GM12878 (cell line): Measurements from ENCODE around the gene MYF6. TPM values are rescaled to one million over a fixed set of nuclear protein-coding genes. Genes with fewer than 3 reads are reported as not detected.

ENCODE experiments used
- ATAC-seq: fragments of 200-7000 bp; cut with Tn5 transposase; 3 replicates; pipeline ENCODE4 v1.9.1; 2020; ENCODE audit warnings: mild to moderate bottlenecking, moderate library complexity
- BruUV-seq: library from RNA; stranded (reverse); fragments of 400-500 nt; replicated peaks from 2 replicates; lab custom pipeline; 2021; lab: Mats Ljungman, UMichigan
- CTCF ChIA-PET: fragments of 300-600 bp; sonication (Branson Sonifier 250); formaldehyde crosslinking; extraction: SDS; loops from one replicate; lab custom pipeline; 2021; ENCODE audit warnings: inconsistent platforms; lab: Yijun Ruan, JAX
- POLR2A ChIA-PET: fragments of 350-600 bp; formaldehyde crosslinking; extraction: SDS; loops from one replicate; lab custom pipeline; 2021; ENCODE audit warnings: inconsistent platforms; lab: Charles Lee
- RAD21 ChIA-PET: fragments of 300-600 bp; sonication (Branson Sonifier 250); formaldehyde crosslinking; loops from one replicate; lab custom pipeline; 2023; ENCODE audit warnings: antibody characterized with exemption; ENCODE audit not compliant: unreplicated experiment; lab: Charles Lee
- SMC1A ChIA-PET: fragments of 300-600 bp; sonication (Branson Sonifier 250); formaldehyde crosslinking; loops from one replicate; lab custom pipeline; 2023; ENCODE audit not compliant: unreplicated experiment, uncharacterized antibody; lab: Charles Lee
- DNase-seq: peaks from one replicate; pipeline ENCODE4 v3.0.0-alpha.2; 2011; ENCODE audit warnings: low read depth, low spot score
- FAIRE-seq: peaks from 3 replicates; lab custom pipeline; 2011; peaks lifted over from hg19 to GRCh38; lab: Jason Lieb, UNC
- H2AFZ ChIP-seq: 2 replicates; pipeline ENCODE4 v1.6.0; 2011; ENCODE audit warnings: low read depth, low read length, control low read depth; ENCODE audit not compliant: control insufficient read depth
- H3K27ac ChIP-seq: 2 replicates; pipeline ENCODE4 v1.5.1; 2011; ENCODE audit warnings: control low read depth; ENCODE audit not compliant: control insufficient read depth, insufficient read depth
- H3K27me3 ChIP-seq, 2 experiments: replicated peaks in 1 of 2; 2 replicates each; pipeline versions ENCODE4 v1.6.0 to v1.6.1; 2011; ENCODE audit warnings: low read length in 1 of 2; ENCODE audit not compliant: control insufficient read depth in 2 of 2, insufficient read depth in 2 of 2
- H3K36me3 ChIP-seq, 2 experiments: 2 replicates each; pipeline ENCODE4 v1.5.1; 2011; ENCODE audit warnings: low read length in 1 of 2; ENCODE audit not compliant: control insufficient read depth in 2 of 2, insufficient read depth in 2 of 2
- H3K4me1 ChIP-seq: 2 replicates; pipeline ENCODE4 v1.6.1; 2011; ENCODE audit warnings: mild to moderate bottlenecking, low read length, moderate library complexity, mixed read lengths; ENCODE audit not compliant: control insufficient read depth, insufficient read depth
- H3K4me2 ChIP-seq: 2 replicates; pipeline ENCODE4 v1.6.0; 2011; ENCODE audit warnings: control low read depth; ENCODE audit not compliant: control insufficient read depth, insufficient read depth
- H3K4me3 ChIP-seq: fragments of 200-600 bp; sonication (generic); 2 replicates; pipeline ENCODE4 v1.5.1; 2016
- H3K79me2 ChIP-seq: 2 replicates; pipeline ENCODE4 v1.6.0; 2011; ENCODE audit warnings: low read length; ENCODE audit not compliant: control insufficient read depth, insufficient read depth
- H3K9ac ChIP-seq: 2 replicates; pipeline ENCODE4 v1.8.0; 2011; ENCODE audit warnings: low read length, control low read depth, mixed read lengths; ENCODE audit not compliant: control insufficient read depth, insufficient read depth
- H3K9me3 ChIP-seq: replicated peaks from 3 replicates; pipeline ENCODE4 v1.5.1; 2011; ENCODE audit warnings: mild to moderate bottlenecking, low read length; ENCODE audit not compliant: control insufficient read depth, insufficient read depth
- H4K20me1 ChIP-seq: 2 replicates; pipeline ENCODE4 v1.6.0; 2011; ENCODE audit not compliant: control insufficient read depth, insufficient read depth
- CBFB ChIP-seq: IDR thresholded peaks from 2 replicates; pipeline ENCODE4 v1.6.1; 2016; ENCODE audit warnings: antibody characterized with exemption, low read depth
- MAX ChIP-seq: IDR thresholded peaks from 2 replicates; pipeline ENCODE4 v1.6.1; 2012; ENCODE audit warnings: low read depth, low read length, improper control_type of control experiment
- MEF2B ChIP-seq: fragments of 450-650 bp; IDR thresholded peaks from 2 replicates; pipeline ENCODE4 v1.6.1; 2018; ENCODE audit warnings: mild to moderate bottlenecking, moderate library complexity; ENCODE audit not compliant: partially characterized antibody, poor library complexity, severe bottlenecking
- NFIC ChIP-seq: IDR thresholded peaks from 2 replicates; pipeline ENCODE4 v1.6.1; 2012; ENCODE audit warnings: low read depth, mild to moderate bottlenecking, inconsistent platforms, low read length, moderate library complexity
- POU2F2 ChIP-seq: IDR thresholded peaks from 3 replicates; pipeline ENCODE4 v1.6.1; 2011; ENCODE audit warnings: low read depth, mild to moderate bottlenecking, low read length, borderline replicate concordance
- PRDM15 ChIP-seq: fragments of 450-650 bp; formaldehyde crosslinking; IDR thresholded peaks from 2 replicates; pipeline ENCODE4 v1.4.0; 2020; ENCODE audit warnings: mild to moderate bottlenecking, moderate library complexity
- RBBP5 ChIP-seq: fragments of 200-600 bp; sonication (generic); conservative IDR thresholded peaks from 2 replicates; pipeline ENCODE4 v1.6.1; 2016
- REST ChIP-seq: IDR thresholded peaks from 2 replicates; pipeline ENCODE4 v1.6.1; 2012; ENCODE audit warnings: mild to moderate bottlenecking, low read depth, low read length
- SMC3 ChIP-seq: IDR thresholded peaks from 2 replicates; pipeline ENCODE4 v1.6.1; 2011; ENCODE audit warnings: low read length, improper control_type of control experiment, borderline replicate concordance
- STAT1 ChIP-seq: fragments of 450-650 bp; conservative IDR thresholded peaks from 2 replicates; pipeline ENCODE4 v1.6.1; 2014; ENCODE audit warnings: antibody characterized with exemption, mild to moderate bottlenecking
- TARDBP ChIP-seq: IDR thresholded peaks from 2 replicates; pipeline ENCODE4 v1.6.1; 2016; ENCODE audit warnings: borderline replicate concordance
- ZNF592 ChIP-seq: fragments of 450-650 bp; IDR thresholded peaks from 2 replicates; pipeline ENCODE4 v1.6.1; 2017; ENCODE audit warnings: mild to moderate bottlenecking, moderate library complexity
- WGBS: methylation state at CpG from one replicate; pipeline ENCODE4 v1.1.6; 2016; ENCODE audit warnings: low lambda C conversion rate; ENCODE audit not compliant: insufficient replicate concordance, insufficient coverage; ENCODE audit errors: missing lambda C conversion rate; 5-methylcytosine and 5-hydroxymethylcytosine counted together
- in situ Hi-C: fragments of 300-500 bp; cut with MboI; formaldehyde crosslinking; loops from 9 replicates; pipeline ENCODE4 v1.14.3; 2018; ENCODE audit warnings: mixed read lengths
- intact Hi-C: fragments of 100-400 bp; cut with micrococcal nuclease; formaldehyde crosslinking; loops from one replicate; pipeline ENCODE4 v1.14.2; 2022; ENCODE audit not compliant: unreplicated experiment
- polyA plus RNA-seq, 11 experiments: library from polyadenylated mRNA; depleted of rRNA in 4 of 11; unstranded in 6 of 11; stranded (reverse) in 5 of 11; fragments of >200 nt; fragmentation: Nextera tagmentation in 4 of 11; fragmentation: Illumina TruSeq in 1 of 11; extraction: Ambion mirVana in 4 of 11; extraction: Trizol in 1 of 11; gene quantifications; 1 replicate in 1 of 11; 2 replicates in 10 of 11; pipeline versions ENCODE4 v1.2.1 to v1.2.3, GENCODE V29; 2011 to 2016; ENCODE audit warnings: inconsistent platforms in 2 of 11, missing spikeins in 2 of 11, low read depth in 1 of 11
- total RNA-seq, 4 experiments: library from RNA; depleted of rRNA in 3 of 4; stranded (reverse); fragments of >200 nt in 3 of 4; fragmentation: Illumina TruSeq in 1 of 4; extraction: Trizol in 1 of 4; gene quantifications; 2 replicates each; pipeline versions ENCODE4 v1.2.1 to v1.2.3, GENCODE V29; 2013 to 2021

MYF6 gene
- total and polyA plus RNA-seq, 10 of the 15 experiments (the other 5 are each of a cell fraction or from before 2014, with no cell fraction given): not detected

- intact Hi-C loops: loop anchor here (5.0 kb wide), 1 partner anchor 292 kb away; no protein-coding TSS in a partner anchor
- ChIA-PET POLR2A (no interaction called here), RAD21 (no interaction called here), SMC1A (interaction anchor here (0.7 to 1.5 kb wide), 3 partner anchors 8 to 95 kb away, joined by 3 to 4 read pairs (median 3); no protein-coding TSS in a partner anchor), CTCF (no interaction called here)
- Histone ChIP-seq H3K4me1 (peaks cover 9% of the 10 kb centered on the region; the same call in 1 of the 2 replicates), H3K4me2 (no peak overlapping the region), H3K4me3 (no peak overlapping the region), H3K9me3 (no peaks in the 10 kb centered on the region), H4K20me1 (no peaks in the 10 kb centered on the region), H3K27ac (no peak overlapping the region), H3K36me3 (no peaks in the 10 kb centered on the region), H3K27me3 (peaks cover 2 to 11% of the 10 kb centered on the region in 2 experiments; a peak in 3 of 4 replicates), H3K9ac (no peak overlapping the region), H2AFZ (no peak overlapping the region), H3K79me2 (no peaks in the 10 kb centered on the region)
- 98% methylated on average over 2 of the region's 2 CpGs for WGBS
- FAIRE-seq: no peak
- no peak for DNase-seq
- BruUV-seq: no TSS peak
- no peak for ATAC-seq
- in situ Hi-C loops: no loop called here
- TF ChIP-seq RBBP5: no peak
- TF ChIP-seq TARDBP: no peak
- TF ChIP-seq POU2F2: no peak
- no peak for TF ChIP-seq STAT1
- no peak for TF ChIP-seq MAX
- TF ChIP-seq CBFB: no peak
- no peak for TF ChIP-seq SMC3
- TF ChIP-seq MEF2B: no peak
- no peak for TF ChIP-seq NFIC
- TF ChIP-seq ZNF592: no peak
- no peak for TF ChIP-seq REST
- no peak for TF ChIP-seq PRDM15 (CRISPR knock-in tag)
Measured at GRCh38 chr12:80704420-80704819, 3.0 kb upstream of the MYF6 start.
